K562 (cell line): ENCODE data around the gene PRF1. TPM values are rescaled to one million over a fixed set of nuclear protein-coding genes. Genes with fewer than 3 reads are reported as not detected.

Source experiments
- ATAC-seq: fragments of 200-7000 bp; cut with Tn5 transposase; 3 replicates; pipeline ENCODE4 v1.9.1; 2020; ENCODE audit warnings: moderate library complexity
- BruUV-seq: library from RNA; stranded (reverse); fragments of 400-500 nt; replicated peaks from 2 replicates; lab custom pipeline; 2021; lab: Mats Ljungman, UMichigan
- CTCF ChIA-PET: fragments of 300-600 bp; formaldehyde crosslinking; extraction: SDS; loops from one replicate; lab custom pipeline; 2021; ENCODE audit warnings: low intra/inter-chr PET ratio; lab: Yijun Ruan, JAX
- POLR2A ChIA-PET: fragments of 300-600, 350-650 bp; sonication (Branson Sonifier 250); formaldehyde crosslinking; extraction: SDS; loops from one replicate; lab custom pipeline; 2021; ENCODE audit warnings: antibody characterized with exemption, inconsistent platforms; lab: Yijun Ruan, JAX
- DNase-seq, 4 experiments: peaks; one replicate each; pipeline versions ENCODE4 v3.0.0 to v3.0.0-alpha.2; 2011 to 2018; ENCODE audit warnings: low spot score in 3 of 4, mixed read lengths in 3 of 4; ENCODE audit errors: extremely low read depth in 1 of 4
- FAIRE-seq: peaks from 2 replicates; lab custom pipeline; 2011; peaks lifted over from hg19 to GRCh38; lab: Jason Lieb, UNC
- H2AFZ ChIP-seq: 2 replicates; pipeline ENCODE4 v1.6.0; 2011; ENCODE audit warnings: low read depth, low read length, control low read depth, inconsistent platforms
- H3K27ac ChIP-seq: fragments of 200-600 bp; 3 replicates; pipeline ENCODE4 v1.8.0; 2011; ENCODE audit warnings: low read depth, mild to moderate bottlenecking, control low read depth, inconsistent platforms, low read length, moderate library complexity, mixed read lengths; ENCODE audit errors: extremely low read depth
- H3K27me3 ChIP-seq, 2 experiments: fragments of 300-600 bp in 1 of 2; 2 replicates in 1 of 2; 3 replicates in 1 of 2; pipeline versions ENCODE4 v1.6.0 to v1.8.0; 2011; ENCODE audit warnings: inconsistent platforms in 2 of 2, low read length in 2 of 2, mild to moderate bottlenecking in 1 of 2, mixed read lengths in 1 of 2, moderate library complexity in 1 of 2; ENCODE audit not compliant: control insufficient read depth in 2 of 2, insufficient read depth in 2 of 2
- H3K36me3 ChIP-seq: fragments of 300-600 bp; 3 replicates; pipeline ENCODE4 v1.8.0; 2011; ENCODE audit warnings: mild to moderate bottlenecking, low read length, inconsistent platforms; ENCODE audit not compliant: control insufficient read depth, insufficient read depth
- H3K4me1 ChIP-seq, 2 experiments: fragments of 200-600 bp in 1 of 2; replicated peaks in 1 of 2; 2 replicates in 1 of 2; 3 replicates in 1 of 2; pipeline versions ENCODE4 v1.5.1 to v1.8.0; 2011; ENCODE audit warnings: inconsistent platforms in 2 of 2, low read length in 2 of 2, mild to moderate bottlenecking in 1 of 2, mixed read lengths in 1 of 2, moderate library complexity in 1 of 2; ENCODE audit not compliant: control insufficient read depth in 2 of 2, insufficient read depth in 2 of 2
- H3K4me2 ChIP-seq: 2 replicates; pipeline ENCODE4 v1.6.1; 2011; ENCODE audit warnings: low read length, control low read depth, inconsistent platforms, mixed read lengths; ENCODE audit not compliant: insufficient read depth
- H3K4me3 ChIP-seq: fragments of 200-600 bp; sonication (generic), shearing (Covaris generic); 2 replicates; pipeline ENCODE4 v1.5.1; 2016; ENCODE audit warnings: control low read depth, inconsistent platforms
- H3K79me2 ChIP-seq: fragments of 200-600 bp; 3 replicates; pipeline ENCODE4 v1.8.0; 2011; ENCODE audit warnings: low read length, inconsistent platforms; ENCODE audit not compliant: control insufficient read depth, insufficient read depth
- H3K9ac ChIP-seq, 2 experiments: 2 replicates each; pipeline versions ENCODE4 v1.6.0 to v1.6.1; 2011; ENCODE audit warnings: low read depth in 2 of 2, low read length in 2 of 2, control low read depth in 1 of 2, inconsistent platforms in 1 of 2, mild to moderate bottlenecking in 1 of 2, mixed read lengths in 1 of 2; ENCODE audit not compliant: insufficient read depth in 1 of 2
- H3K9me1 ChIP-seq: one replicate; pipeline ENCODE4 v1.6.0; 2011; ENCODE audit warnings: inconsistent platforms, mild to moderate bottlenecking, low read length, moderate library complexity; ENCODE audit not compliant: control insufficient read depth, insufficient read depth
- H3K9me3 ChIP-seq: replicated peaks from 2 replicates; pipeline ENCODE4 v1.5.1; 2011; ENCODE audit warnings: low read depth, low read length, inconsistent platforms; ENCODE audit not compliant: control insufficient read depth, insufficient read depth
- H4K20me1 ChIP-seq: replicated peaks from 2 replicates; pipeline ENCODE4 v1.6.1; 2011; ENCODE audit warnings: low read length, inconsistent platforms, mixed read lengths; ENCODE audit not compliant: control insufficient read depth, insufficient read depth
- PCBP1 ChIP-seq: fragments of 200-400 bp; formaldehyde crosslinking; IDR thresholded peaks from 2 replicates; pipeline ENCODE4 v1.6.1; 2018; ENCODE audit warnings: mild to moderate bottlenecking, low read depth, low read length; ENCODE audit not compliant: poor library complexity, severe bottlenecking
- ZNF24 ChIP-seq: fragments of 450-650 bp; IDR thresholded peaks from 2 replicates; pipeline ENCODE4 v1.6.1; 2016
- ZNF277 ChIP-seq: fragments of 250-450 bp; sonication (Bioruptor Pico); IDR thresholded peaks from 2 replicates; pipeline ENCODE4 v1.8.0; 2022; ENCODE audit warnings: inconsistent platforms, mild to moderate bottlenecking, moderate library complexity, borderline replicate concordance
- ZNF408 ChIP-seq: fragments of 250-450 bp; sonication (Bioruptor Pico); IDR thresholded peaks from 2 replicates; pipeline ENCODE4 v1.4.0; 2020; ENCODE audit warnings: low read depth, mild to moderate bottlenecking, moderate library complexity
- WGBS: fragments of 100-300 bp; shearing (Covaris generic); methylation state at CpG from one replicate; pipeline ENCODE4 v1.1.6; 2016; ENCODE audit warnings: low coverage, mixed read lengths; ENCODE audit not compliant: insufficient coverage; ENCODE audit errors: missing lambda C conversion rate; 5-methylcytosine and 5-hydroxymethylcytosine counted together
- in situ Hi-C: fragments of 300-500 bp; cut with MboI; formaldehyde crosslinking; loops from 4 replicates; pipeline ENCODE4 v1.15.0; 2018; ENCODE audit warnings: inconsistent platforms, mixed read lengths
- intact Hi-C: fragments of 100-400 bp; cut with micrococcal nuclease; formaldehyde crosslinking; loops from 2 replicates; pipeline ENCODE4 v1.14.2; 2022
- polyA plus RNA-seq, 8 experiments: library from polyadenylated mRNA; depleted of rRNA in 4 of 8; stranded (reverse) in 5 of 8; unstranded in 3 of 8; fragments of >200 nt; fragmentation: Nextera tagmentation in 2 of 8; fragmentation: Illumina TruSeq in 1 of 8; extraction: Ambion mirVana in 2 of 8; extraction: Trizol in 1 of 8; gene quantifications; 2 replicates each; pipeline versions ENCODE4 v1.2.1 to v1.2.3, GENCODE V29; 2011 to 2014; ENCODE audit warnings: inconsistent platforms in 1 of 8, missing spikeins in 1 of 8
- total RNA-seq, 7 experiments: library from RNA; depleted of rRNA in 6 of 7; stranded (reverse); fragments of >200 nt in 6 of 7; fragmentation: Illumina TruSeq in 2 of 7; extraction: Trizol in 2 of 7; gene quantifications; 2 replicates each; pipeline versions ENCODE4 v1.2.1 to v1.2.3, GENCODE V29; 2011 to 2021; ENCODE audit warnings: low replicate concordance in 1 of 7

The PRF1 gene
- total and polyA plus RNA-seq, 9 of the 15 experiments (the other 6 are each of a cell fraction or from before 2014, with no cell fraction given) = 3.8 to 8.6 (median 6.3) TPM

DNA sequence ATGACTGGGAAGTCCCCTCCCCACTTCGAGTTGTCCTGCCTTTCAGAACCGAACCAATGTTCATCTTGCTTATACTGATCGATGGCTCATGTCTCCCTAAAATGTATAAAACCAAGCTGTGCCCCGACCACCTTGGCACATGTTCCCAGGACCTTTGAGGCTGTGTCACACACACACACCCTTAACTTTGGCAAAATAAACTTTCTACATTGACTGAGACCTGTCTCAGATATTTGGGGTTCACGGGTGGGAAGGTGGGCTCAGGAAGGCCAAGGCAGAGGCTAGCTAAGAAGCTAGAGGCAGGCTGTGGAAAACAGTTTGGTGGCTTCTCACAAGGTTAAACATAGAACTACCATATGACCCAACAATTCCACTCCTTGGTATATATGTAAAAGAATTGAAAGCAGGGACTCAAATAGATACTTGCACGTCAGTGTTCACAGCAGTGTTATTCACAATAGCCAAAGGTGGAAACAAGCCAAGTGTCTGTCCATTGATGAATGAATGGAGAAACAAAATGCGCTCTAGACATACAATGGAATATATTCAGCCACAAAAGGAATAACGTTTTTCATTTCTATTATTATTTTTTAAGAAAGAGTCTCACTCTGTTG is 15.4 kb downstream of the PRF1 start:
- DNase-seq (no peak), ATAC-seq (no peak), FAIRE-seq (no peak)
- no peak for TF ChIP-seq ZNF277 (CRISPR knock-in tag)
- Histone ChIP-seq H3K9me1 (no peaks in the 10 kb centered on the region), H3K27ac (no peak overlapping the region), H3K9ac (no peak overlapping the region), H3K4me2 (no peak overlapping the region), H3K4me3 (no peak overlapping the region), H3K9me3 (no peaks in the 10 kb centered on the region), H2AFZ (no peak overlapping the region), H3K27me3 (no peaks in the 10 kb centered on the region), H3K4me1 (peaks cover 30 to 44% of the 10 kb centered on the region in 2 experiments), H3K79me2 (no peaks in the 10 kb centered on the region), H3K36me3 (no peaks in the 10 kb centered on the region), H4K20me1 (no peaks in the 10 kb centered on the region)
- in situ Hi-C loops (no loop called here), intact Hi-C loops (no loop called here)
- 56% methylated on average over 8 of the region's 8 CpGs for WGBS
- BruUV-seq = no TSS peak
- POLR2A ChIA-PET = interaction anchor here (1.5 to 2.4 kb wide), 2 partner anchors 11 to 167 kb away, joined by 5 to 19 read pairs; no protein-coding TSS in a partner anchor
- CTCF ChIA-PET = no interaction called here

- Histone ChIP-seq H3K4me1 (peaks cover 30 to 44% of the 10 kb centered on the region in 2 experiments), H3K4me2 (no peak overlapping the region), H2AFZ (no peak overlapping the region), H3K9me1 (no peaks in the 10 kb centered on the region), H3K79me2 (no peaks in the 10 kb centered on the region), H3K27me3 (no peaks in the 10 kb centered on the region), H3K27ac (no peak overlapping the region), H3K9ac (peak overlapping the region in 1 of 2 experiments; percentile 8; a peak in 1 of 4 replicates), H3K9me3 (no peaks in the 10 kb centered on the region), H3K36me3 (no peaks in the 10 kb centered on the region), H4K20me1 (no peaks in the 10 kb centered on the region), H3K4me3 (no peak overlapping the region)
- ChIA-PET CTCF (no interaction called here), POLR2A (interaction anchor here (1.4 to 2.4 kb wide), 3 partner anchors 8 to 167 kb away, joined by 5 to 19 read pairs (median 6); no protein-coding TSS in a partner anchor)
- no peak for FAIRE-seq
- DNase-seq = no peak
- WGBS = 52% methylated on average over 8 of the region's 8 CpGs
- BruUV-seq = no TSS peak
- in situ Hi-C loops (no loop called here), intact Hi-C loops (no loop called here)
- ATAC-seq = no peak
- TF ChIP-seq ZNF408 (CRISPR knock-in tag) (no peak), PCBP1 (no peak), ZNF24 (peak; percentile 88)
Measured at GRCh38 chr10:70586348-70586930, 16.1 kb downstream of the PRF1 start.
